Coronary artery (tissue), 2 donors: ENCODE measurements around the gene RDH5.

Experiments
- DNase-seq: peaks from one replicate; pipeline ENCODE4 v3.0.0-alpha.2; 2017; ENCODE audit warnings: low spot score
- H3K27ac ChIP-seq, 2 donors: fragments of 200-600 bp; sonication (generic); one replicate each; pipeline ENCODE4 v1.5.1; 2016 to 2019
- H3K4me3 ChIP-seq: fragments of 200-600 bp; sonication (generic); 2 replicates; pipeline ENCODE4 v1.5.1; 2016; ENCODE audit warnings: mild to moderate bottlenecking, moderate library complexity
- CTCF ChIP-seq: fragments of 200-600 bp; sonication (generic); IDR thresholded peaks from one replicate; pipeline ENCODE4 v1.5.1; 2019; ENCODE audit warnings: antibody characterized with exemption

RDH5 gene

DNA sequence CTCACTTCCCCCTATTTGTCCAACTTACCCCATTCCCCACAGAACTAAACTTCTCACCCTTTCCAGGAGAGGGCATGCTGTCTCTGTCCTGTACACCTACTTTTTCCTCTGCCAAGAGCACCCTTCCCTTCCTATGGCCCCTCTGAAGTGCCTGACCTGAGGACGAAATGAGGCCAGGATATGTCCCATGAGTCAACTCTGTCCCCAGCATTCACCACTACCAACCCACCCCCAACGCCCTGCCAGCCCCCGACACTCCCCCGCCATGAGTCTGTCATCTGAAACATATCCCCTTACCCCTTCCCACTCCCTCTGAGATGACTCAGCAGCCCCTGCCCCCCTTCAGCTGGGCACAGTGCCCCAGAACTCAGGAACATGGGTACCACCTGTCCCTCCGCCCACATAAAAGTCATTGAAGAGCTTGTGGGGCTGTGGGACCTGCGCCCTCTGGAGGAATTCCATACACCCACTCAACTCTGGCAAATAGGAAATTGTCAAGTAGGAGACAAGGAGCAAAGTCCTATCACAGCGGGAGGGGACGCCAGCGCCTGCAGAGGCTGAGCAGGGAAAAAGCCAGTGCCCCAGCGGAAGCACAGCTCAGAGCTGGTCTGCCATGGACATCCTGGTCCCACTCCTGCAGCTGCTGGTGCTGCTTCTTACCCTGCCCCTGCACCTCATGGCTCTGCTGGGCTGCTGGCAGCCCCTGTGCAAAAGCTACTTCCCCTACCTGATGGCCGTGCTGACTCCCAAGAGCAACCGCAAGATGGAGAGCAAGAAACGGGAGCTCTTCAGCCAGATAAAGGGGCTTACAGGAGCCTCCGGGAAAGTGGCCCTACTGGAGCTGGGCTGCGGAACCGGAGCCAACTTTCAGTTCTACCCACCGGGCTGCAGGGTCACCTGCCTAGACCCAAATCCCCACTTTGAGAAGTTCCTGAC, 38.8 kb upstream of the RDH5 start:
- DNase-seq = peak; percentile 80
- H3K4me3 ChIP-seq = peak overlapping the region; percentile 34
- TF ChIP-seq CTCF = peak; percentile 18
- H3K27ac ChIP-seq = peak overlapping the region in 1 of 2 donors; percentile 42

DNA sequence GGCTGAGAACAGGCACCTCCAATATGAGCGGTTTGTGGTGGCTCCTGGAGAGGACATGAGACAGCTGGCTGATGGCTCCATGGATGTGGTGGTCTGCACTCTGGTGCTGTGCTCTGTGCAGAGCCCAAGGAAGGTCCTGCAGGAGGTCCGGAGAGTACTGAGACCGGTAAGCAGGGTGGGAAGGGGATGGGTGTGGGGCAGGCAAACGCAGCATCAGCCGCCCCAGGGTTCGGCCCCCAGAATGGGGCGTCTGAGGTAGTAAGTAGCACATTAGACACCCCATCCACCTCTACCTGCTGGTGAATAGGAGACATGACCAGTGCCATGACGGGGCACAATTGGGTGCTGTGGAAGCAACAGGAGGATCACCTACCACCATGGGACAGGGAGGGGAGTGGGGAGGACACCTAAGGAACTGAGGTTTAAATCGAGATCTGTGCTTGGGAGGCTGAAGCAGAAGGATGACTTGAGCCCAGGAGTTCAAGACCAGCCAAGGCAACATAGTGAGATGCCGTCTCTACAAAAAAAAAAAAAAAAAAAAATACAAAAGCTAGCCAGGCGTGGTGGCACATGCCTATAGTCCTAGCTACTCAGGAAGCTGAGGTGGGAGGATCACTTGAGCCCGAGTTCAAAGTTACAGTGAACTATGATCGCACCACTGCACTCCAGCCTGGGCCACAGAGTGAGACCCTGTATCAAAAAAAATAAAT, 38.0 kb upstream of the RDH5 start:
- Histone ChIP-seq H3K4me3 (no peak overlapping the region), H3K27ac (no peak overlapping the region)
- peak; percentile 59 for DNase-seq
- no peak for TF ChIP-seq CTCF

GRCh38 chr12:55683676-55684075, 36.5 kb upstream of the RDH5 start:
- peak; percentile 55 for DNase-seq
- TF ChIP-seq CTCF = no peak
- H3K27ac ChIP-seq = no peak overlapping the region
- H3K4me3 ChIP-seq = no peak overlapping the region

DNA sequence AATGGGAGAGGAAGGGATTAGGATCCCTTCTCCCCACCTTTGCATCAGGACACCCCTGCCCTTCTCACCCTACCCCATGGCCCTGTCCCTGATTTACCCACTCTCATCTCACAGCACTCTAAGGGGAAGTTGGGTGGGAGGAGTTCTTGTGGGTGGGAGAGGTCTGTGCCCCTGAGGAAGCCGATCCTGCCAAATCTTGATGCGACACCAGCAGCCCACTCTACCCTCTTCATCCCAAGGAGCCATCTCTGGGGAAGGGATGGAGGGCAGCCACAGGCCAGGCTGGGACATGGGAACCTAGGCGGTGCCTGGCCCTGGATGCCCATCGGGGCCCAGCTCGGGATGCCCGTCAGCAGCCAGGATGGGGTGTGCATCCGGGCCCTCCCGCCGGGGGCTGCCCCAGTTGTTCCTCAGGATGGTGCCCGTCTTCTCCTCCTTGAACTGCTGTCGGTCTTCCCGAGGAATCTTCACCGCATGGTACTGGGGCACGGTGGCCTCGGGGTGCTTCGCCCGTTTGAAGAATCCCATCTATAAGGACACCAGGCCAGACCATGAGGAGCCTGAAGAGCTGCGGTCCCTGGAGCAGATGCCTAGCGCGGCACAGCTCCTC, 35.3 kb upstream of the RDH5 start:
- no peak overlapping the region for H3K27ac ChIP-seq
- no peak overlapping the region for H3K4me3 ChIP-seq
- DNase-seq = peak; percentile 54

DNA sequence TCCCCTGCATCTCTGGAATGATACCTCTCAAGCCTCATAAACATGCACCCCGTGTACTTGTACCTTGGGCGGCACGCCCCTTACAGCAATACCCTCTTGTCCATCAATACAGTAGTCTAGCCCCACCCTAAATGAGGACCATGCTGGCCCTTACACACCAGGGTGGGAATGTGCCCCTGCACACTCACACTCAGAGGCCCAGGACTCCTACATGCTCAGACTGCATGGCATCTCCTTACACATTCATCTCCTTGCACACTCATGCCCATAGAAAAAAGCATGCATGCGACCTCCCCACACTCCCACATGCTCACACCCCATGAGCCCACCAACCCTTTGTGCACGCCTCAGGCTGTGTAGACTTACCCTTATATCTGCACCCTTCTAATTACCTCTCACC, 34.5 kb upstream of the RDH5 start:
- no peak for TF ChIP-seq CTCF
- DNase-seq = no peak
- Histone ChIP-seq H3K27ac (no peak overlapping the region), H3K4me3 (no peak overlapping the region)

More for the DNA sequence above, 35.3 kb upstream of the RDH5 start:
- TF ChIP-seq CTCF = no peak

DNA sequence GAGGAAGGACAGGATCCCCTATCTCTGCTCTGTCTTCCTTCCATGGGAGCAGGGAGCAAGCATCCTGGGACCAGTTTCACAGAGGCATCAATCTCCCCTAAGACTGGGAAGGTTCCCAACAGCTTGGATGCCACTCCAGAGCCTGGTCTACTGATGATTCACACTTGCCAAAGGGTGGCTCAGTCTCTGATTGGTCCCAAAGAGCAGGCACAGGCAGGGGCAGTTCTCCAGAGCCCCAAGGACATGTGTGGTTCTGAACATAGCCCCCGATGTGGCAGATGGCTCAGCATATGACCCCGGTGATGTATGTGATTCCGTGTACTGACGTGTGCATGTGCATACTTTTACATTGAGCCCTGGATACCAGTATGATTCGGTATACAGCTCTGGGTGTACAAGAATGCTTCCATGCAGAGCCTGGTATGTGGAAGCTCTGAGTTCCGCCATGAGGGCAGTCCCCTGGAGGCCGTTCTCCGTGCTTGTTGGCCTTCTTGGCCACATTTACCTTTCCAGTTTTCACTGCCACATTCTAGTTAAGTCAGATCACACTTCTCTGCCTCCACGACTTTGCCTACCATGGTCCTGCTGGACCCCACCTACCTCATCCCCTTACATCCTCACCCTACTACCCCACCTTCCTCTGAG, 33.7 kb upstream of the RDH5 start:
- DNase-seq = no peak
- H3K4me3 ChIP-seq = no peak overlapping the region
- TF ChIP-seq CTCF = no peak
- no peak overlapping the region for H3K27ac ChIP-seq
